SK-N-MC (cell line): ENCODE data around the gene SKA3.
A peak's percentile ranks its signal among the peaks of the same experiment; 100 is the strongest.

Experiments used
- DNase-seq: peaks from one replicate; pipeline ENCODE4 v3.0.0-alpha.2; 2011; ENCODE audit warnings: low read depth, low spot score
- H3K27ac ChIP-seq: fragments of 200-600 bp; sonication (generic); 2 replicates; pipeline ENCODE4 v1.5.1; 2016; ENCODE audit warnings: mixed run types
- H3K36me3 ChIP-seq: fragments of 200-600 bp; sonication (generic); 2 replicates; pipeline ENCODE4 v1.6.1; 2017; ENCODE audit warnings: antibody characterized with exemption, low read length, mixed read lengths; ENCODE audit not compliant: insufficient read depth
- H3K4me3 ChIP-seq: fragments of 200-600 bp; sonication (generic); 2 replicates; pipeline ENCODE4 v1.5.1; 2016
- H3K9ac ChIP-seq: fragments of 200-600 bp; sonication (generic); 2 replicates; pipeline ENCODE4 v1.8.0; 2017; ENCODE audit warnings: mixed run types, mixed read lengths; ENCODE audit not compliant: insufficient read length
- H3K9me3 ChIP-seq: fragments of 200-600 bp; sonication (generic); 2 replicates; pipeline ENCODE4 v1.6.1; 2017; ENCODE audit warnings: low read depth, mild to moderate bottlenecking, antibody characterized with exemption, low read length, moderate library complexity, mixed read lengths
- EZH2 ChIP-seq: fragments of 200-600 bp; sonication (generic); IDR thresholded peaks from one replicate; pipeline ENCODE4 v1.6.1; 2017; ENCODE audit warnings: antibody characterized with exemption
- FOXP2 ChIP-seq: optimal IDR thresholded peaks from 2 replicates; pipeline ENCODE3; 2011; ENCODE audit warnings: mild to moderate bottlenecking, moderate library complexity; ENCODE audit not compliant: insufficient read depth; ENCODE audit errors: extremely low read length, control extremely low read depth
- POLR2AphosphoS5 ChIP-seq: IDR thresholded peaks from 2 replicates; pipeline ENCODE4 v1.6.1; 2012; ENCODE audit warnings: mild to moderate bottlenecking, low read depth, low read length, borderline replicate concordance

Gene SKA3

DNA sequence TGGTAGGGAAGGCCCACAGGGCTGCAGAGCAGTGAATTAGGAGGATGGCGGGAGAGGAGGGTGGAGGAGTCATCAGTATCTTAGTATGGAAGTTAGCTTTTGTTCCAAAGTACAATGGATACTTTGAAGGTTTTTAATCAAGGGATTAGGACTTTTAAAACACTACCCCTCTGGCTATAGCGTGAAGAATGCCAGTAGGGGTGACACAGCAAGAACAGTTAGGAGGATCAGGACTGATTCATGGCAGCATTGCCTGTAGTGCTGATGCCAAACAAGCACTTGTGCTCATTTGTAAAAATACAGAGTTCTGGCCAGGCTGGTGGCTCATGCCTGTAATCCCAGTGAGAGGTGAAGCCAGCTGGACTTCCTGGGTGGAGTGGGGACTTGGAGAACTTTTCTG, 46.2 kb downstream of the SKA3 start:
- no peaks in the 10 kb centered on the region for H3K36me3 ChIP-seq
- no peak for DNase-seq
- no peaks in the 10 kb centered on the region for H3K9me3 ChIP-seq
- TF ChIP-seq POLR2AphosphoS5 (no peak), EZH2 (no peak), FOXP2 (no peak)
- H3K9ac ChIP-seq = no peak overlapping the region
- no peak overlapping the region for H3K4me3 ChIP-seq
- no peak overlapping the region for H3K27ac ChIP-seq

DNA sequence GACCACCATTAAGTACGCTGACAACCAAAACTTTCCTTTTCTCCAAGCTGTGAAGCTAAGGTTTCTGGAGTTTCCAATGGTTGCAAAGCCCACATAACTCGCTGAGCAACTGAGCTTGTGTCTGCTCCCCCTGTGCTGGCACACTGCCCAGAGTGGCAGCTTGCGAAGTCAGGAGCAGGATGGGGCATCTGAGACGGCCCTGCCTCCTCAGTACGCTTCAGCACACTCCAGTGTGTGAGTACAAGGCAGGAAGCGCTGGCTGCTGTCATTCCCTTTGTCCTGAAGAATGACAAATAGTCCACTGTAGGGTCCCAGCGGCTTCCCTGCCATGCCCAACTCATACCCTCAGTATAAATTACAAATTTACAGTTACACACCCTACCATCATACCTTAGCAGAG, 51.5 kb downstream of the SKA3 start:
- Histone ChIP-seq H3K27ac (no peak overlapping the region), H3K4me3 (no peak overlapping the region), H3K36me3 (no peaks in the 10 kb centered on the region), H3K9ac (no peak overlapping the region), H3K9me3 (no peaks in the 10 kb centered on the region)
- TF ChIP-seq FOXP2 = no peak
- TF ChIP-seq EZH2 = no peak
- no peak for TF ChIP-seq POLR2AphosphoS5
- DNase-seq = peak; percentile 53

DNA sequence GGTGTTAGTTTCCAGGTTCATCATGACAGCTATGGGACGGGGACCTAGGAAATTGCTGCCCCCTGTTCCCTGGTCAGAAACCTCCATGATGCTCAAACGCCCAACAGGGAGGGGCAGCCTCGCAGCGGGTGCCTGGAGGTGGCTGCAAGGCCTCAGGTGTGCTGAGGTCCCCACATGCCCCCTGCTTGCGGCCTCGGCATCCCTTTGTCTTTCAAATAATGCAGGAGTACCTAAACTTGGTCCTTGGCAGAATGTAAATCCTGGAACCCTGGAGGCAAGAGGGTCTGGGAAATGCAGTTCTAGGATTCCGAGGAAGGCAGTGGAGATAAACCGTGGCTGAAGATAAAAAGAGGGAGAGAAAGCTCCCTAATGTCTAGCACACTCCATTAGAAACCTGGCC, 52.4 kb downstream of the SKA3 start:
- Histone ChIP-seq H3K27ac (no peak overlapping the region), H3K4me3 (no peak overlapping the region), H3K36me3 (no peaks in the 10 kb centered on the region), H3K9ac (no peak overlapping the region), H3K9me3 (no peaks in the 10 kb centered on the region)
- no peak for DNase-seq
- TF ChIP-seq EZH2 (no peak), FOXP2 (no peak)

DNA sequence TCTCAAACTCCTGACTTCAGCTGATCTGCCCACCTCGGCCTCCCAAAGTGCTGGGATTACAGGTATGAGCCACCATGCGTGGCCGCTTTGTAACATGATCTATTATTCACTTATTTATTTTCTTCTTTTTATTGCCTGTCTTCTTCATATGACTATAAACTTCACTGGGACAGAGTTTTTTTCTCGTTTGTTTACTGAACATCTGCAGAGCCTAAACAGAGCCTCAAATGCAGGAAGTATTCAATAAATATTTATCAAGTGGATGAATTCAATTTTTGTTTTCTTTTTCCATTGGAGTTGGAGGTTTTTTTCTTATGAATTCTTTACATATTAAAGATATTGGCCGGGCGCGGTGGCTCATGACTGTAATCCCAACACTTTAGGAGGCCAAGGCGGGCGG, 54.7 kb downstream of the SKA3 start:
- Histone ChIP-seq H3K4me3 (no peak overlapping the region), H3K36me3 (no peaks in the 10 kb centered on the region), H3K9me3 (no peaks in the 10 kb centered on the region), H3K27ac (no peak overlapping the region), H3K9ac (no peak overlapping the region)
- DNase-seq = no peak
- no peak for TF ChIP-seq POLR2AphosphoS5
- no peak for TF ChIP-seq FOXP2
- no peak for TF ChIP-seq EZH2

DNA sequence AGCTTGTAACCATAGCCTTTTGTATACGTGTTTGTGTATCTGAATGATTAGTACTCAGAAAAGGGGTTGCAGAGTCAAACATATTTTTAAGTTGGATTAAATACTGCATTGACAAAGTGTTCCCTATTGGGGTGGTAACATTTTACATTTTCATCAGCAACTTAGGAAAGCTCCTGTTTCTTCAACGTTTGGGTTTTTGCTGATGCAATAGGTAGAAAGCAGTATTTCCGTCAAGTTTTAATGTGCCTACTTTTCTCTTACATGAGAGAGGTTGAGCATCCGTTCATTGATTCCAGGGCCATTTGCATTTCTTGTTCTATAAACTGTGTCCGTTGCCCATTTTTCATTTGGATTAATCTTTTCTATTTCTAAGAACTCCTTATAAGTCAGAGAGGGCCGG, 56.2 kb downstream of the SKA3 start:
- TF ChIP-seq FOXP2 = no peak
- TF ChIP-seq POLR2AphosphoS5 = no peak
- no peak for TF ChIP-seq EZH2
- no peak overlapping the region for H3K4me3 ChIP-seq
- no peak overlapping the region for H3K9ac ChIP-seq

DNA sequence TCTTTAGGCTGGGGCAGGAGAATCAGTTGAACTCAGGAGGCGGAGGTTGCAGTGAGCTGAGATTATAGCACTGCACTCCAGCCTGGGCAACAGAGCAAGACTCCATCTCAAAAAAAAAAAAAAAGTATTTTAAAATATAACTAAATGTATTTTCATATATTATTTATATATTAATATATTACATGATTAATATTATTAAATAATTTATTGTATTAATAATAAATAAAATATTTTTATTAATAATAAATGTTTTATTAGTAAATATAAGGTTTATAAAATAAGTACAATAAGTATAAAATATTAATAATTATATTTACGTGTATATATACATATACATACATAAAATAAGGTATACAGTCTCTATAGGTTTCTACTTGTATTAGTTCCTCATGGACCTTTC, 56.8 kb downstream of the SKA3 start:
- no peak overlapping the region for H3K4me3 ChIP-seq
- no peak overlapping the region for H3K27ac ChIP-seq
- no peak overlapping the region for H3K9ac ChIP-seq
- DNase-seq = no peak
- no peaks in the 10 kb centered on the region for H3K36me3 ChIP-seq
- no peaks in the 10 kb centered on the region for H3K9me3 ChIP-seq
- TF ChIP-seq FOXP2 (no peak), EZH2 (no peak)

More for the DNA sequence above, 56.2 kb downstream of the SKA3 start:
- Histone ChIP-seq H3K9me3 (no peaks in the 10 kb centered on the region), H3K27ac (no peak overlapping the region), H3K36me3 (no peaks in the 10 kb centered on the region)
- DNase-seq = no peak

DNA sequence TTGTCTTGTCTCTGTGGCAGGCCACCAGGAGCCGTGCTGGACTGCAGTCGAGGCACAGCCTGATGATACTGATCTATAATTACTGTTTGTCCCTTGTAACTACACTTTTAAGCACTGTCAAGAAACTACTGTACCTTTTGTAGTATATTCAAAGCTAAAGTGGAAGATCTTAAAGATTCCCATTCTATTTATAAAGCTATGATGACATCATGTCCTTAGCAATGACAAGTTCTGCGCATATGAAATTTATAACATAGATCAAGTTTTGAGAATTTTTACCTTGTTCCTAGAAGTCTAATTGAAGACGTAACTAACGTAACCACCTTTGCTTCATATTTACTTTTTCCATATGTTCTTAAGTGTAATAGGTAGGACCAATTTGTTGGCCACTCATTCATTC, 58.2 kb downstream of the SKA3 start:
- H3K36me3 ChIP-seq = no peaks in the 10 kb centered on the region
- H3K4me3 ChIP-seq = no peak overlapping the region
- no peak overlapping the region for H3K27ac ChIP-seq
- H3K9ac ChIP-seq = no peak overlapping the region
- no peak for TF ChIP-seq POLR2AphosphoS5
- TF ChIP-seq FOXP2 = no peak
- no peak for TF ChIP-seq EZH2
- no peak for DNase-seq
- no peaks in the 10 kb centered on the region for H3K9me3 ChIP-seq

DNA sequence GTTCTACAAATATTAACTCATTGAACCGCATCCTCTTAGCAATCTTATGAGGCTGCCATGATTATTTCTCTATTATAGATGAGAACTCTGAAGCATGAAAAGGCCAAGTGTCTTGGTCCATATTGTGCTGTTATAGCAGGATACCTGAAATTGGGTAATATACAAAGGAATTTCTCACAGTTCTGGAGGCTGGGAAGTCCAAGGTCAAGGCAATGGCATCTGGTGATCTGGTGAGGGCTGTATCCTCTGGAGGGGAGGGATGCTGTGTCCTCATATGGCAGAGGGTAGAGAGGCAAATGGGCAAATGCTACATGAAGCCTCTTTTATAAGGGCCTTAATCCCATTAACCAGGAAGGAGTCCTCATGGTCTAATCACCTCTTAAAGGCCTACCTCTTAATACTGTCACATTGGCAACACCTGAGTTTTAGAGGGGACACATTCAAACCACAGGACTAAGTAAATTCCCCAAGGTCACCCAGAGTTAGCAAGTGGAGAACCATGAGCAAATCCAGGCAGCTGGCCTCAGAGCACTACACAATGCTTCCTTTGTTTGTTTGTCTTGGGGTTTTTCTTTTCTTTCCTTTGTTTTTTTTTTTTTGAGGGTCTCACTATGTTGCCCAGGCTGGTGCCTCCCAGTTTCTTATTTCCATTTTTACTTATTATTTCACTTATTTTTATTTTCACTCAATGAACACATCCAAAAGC, 59.1 kb downstream of the SKA3 start:
- no peak for TF ChIP-seq FOXP2
- no peak for TF ChIP-seq POLR2AphosphoS5
- no peak for TF ChIP-seq EZH2
- no peak for DNase-seq
- H3K9ac ChIP-seq = no peak overlapping the region
- H3K36me3 ChIP-seq = no peaks in the 10 kb centered on the region
- H3K4me3 ChIP-seq = no peak overlapping the region
- H3K9me3 ChIP-seq = no peaks in the 10 kb centered on the region
- H3K27ac ChIP-seq = no peak overlapping the region

DNA sequence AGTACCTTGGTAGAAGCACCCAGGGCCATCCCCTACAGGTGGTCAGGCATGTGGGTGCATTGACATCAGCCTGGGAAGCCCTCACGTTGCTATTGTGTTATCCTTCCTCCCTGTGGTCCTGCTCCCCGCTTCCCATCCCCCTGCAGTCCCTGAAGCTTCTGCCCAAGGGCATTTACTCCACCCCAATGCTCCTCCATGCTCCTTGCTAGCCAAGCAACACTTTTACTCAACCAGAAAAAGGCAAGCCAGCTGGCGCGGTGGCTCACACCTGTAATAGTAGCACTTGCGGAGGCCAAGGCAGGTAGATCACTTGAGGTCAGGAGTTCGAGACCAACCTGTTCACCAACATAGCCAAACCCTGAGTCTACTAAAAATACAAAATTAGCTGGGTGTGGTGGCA, 60.2 kb downstream of the SKA3 start:
- TF ChIP-seq FOXP2 = no peak
- TF ChIP-seq EZH2 = no peak
- TF ChIP-seq POLR2AphosphoS5 = no peak
- H3K36me3 ChIP-seq = no peaks in the 10 kb centered on the region
- H3K27ac ChIP-seq = no peak overlapping the region
- H3K4me3 ChIP-seq = no peak overlapping the region
- no peaks in the 10 kb centered on the region for H3K9me3 ChIP-seq
- no peak overlapping the region for H3K9ac ChIP-seq
- DNase-seq = no peak
